Neural cell (in vitro differentiated cells): ENCODE results near the gene PDE8B. TPM values are rescaled to one million over a fixed set of nuclear protein-coding genes. Genes with fewer than 3 reads are reported as not detected.

Source experiments
- H2AFZ ChIP-seq: fragments of 200-600, 300-800 bp; sonication (generic), shearing (Covaris generic); 2 replicates; pipeline ENCODE4 v1.6.0; 2014; ENCODE audit warnings: low read depth, mild to moderate bottlenecking, antibody characterized with exemption, low read length, moderate library complexity
- H3F3A ChIP-seq: fragments of 200-600 bp; shearing (Covaris generic); 2 replicates; pipeline ENCODE4 v1.6.1; 2016; ENCODE audit warnings: mild to moderate bottlenecking, moderate library complexity, mixed read lengths, antibody characterized with exemption, low read length; ENCODE audit not compliant: insufficient read depth, poor library complexity, severe bottlenecking
- H3K27ac ChIP-seq: fragments of 200-600, 300-800 bp; sonication (generic), shearing (Covaris generic); 2 replicates; pipeline ENCODE4 v1.5.1; 2014; ENCODE audit warnings: mild to moderate bottlenecking, low read length, moderate library complexity
- H3K27me3 ChIP-seq: fragments of 300-800, 200-600 bp; sonication (generic), shearing (Covaris generic); 2 replicates; pipeline ENCODE4 v1.6.0; 2014; ENCODE audit warnings: mild to moderate bottlenecking, low read depth, low read length, moderate library complexity; ENCODE audit not compliant: insufficient read depth
- H3K36me3 ChIP-seq: fragments of 300-800, 200-600 bp; sonication (generic), shearing (Covaris generic); 2 replicates; pipeline ENCODE4 v1.5.1; 2014; ENCODE audit warnings: mild to moderate bottlenecking, antibody characterized with exemption, low read length, moderate library complexity; ENCODE audit not compliant: insufficient read depth
- H3K4me2 ChIP-seq: fragments of 300-800, 200-600 bp; sonication (generic), shearing (Covaris generic); 2 replicates; pipeline ENCODE4 v1.6.0; 2014; ENCODE audit warnings: mild to moderate bottlenecking, low read length
- H3K4me3 ChIP-seq: fragments of 300-800, 200-600 bp; sonication (generic), shearing (Covaris generic); 2 replicates; pipeline ENCODE4 v1.5.1; 2014; ENCODE audit warnings: mild to moderate bottlenecking, low read length, moderate library complexity
- H3K79me2 ChIP-seq: fragments of 200-600 bp; shearing (Covaris generic); replicated peaks from 2 replicates; pipeline ENCODE4 v1.6.0; 2014; ENCODE audit warnings: mild to moderate bottlenecking, low read length, moderate library complexity; ENCODE audit not compliant: insufficient read depth
- H3K9ac ChIP-seq: fragments of 300-800, 200-600 bp; sonication (generic), shearing (Covaris generic); 2 replicates; pipeline ENCODE4 v1.6.1; 2016; ENCODE audit warnings: mild to moderate bottlenecking, low read length, mixed read lengths
- H3K9me2 ChIP-seq: fragments of 200-600 bp; shearing (Covaris generic); 2 replicates; pipeline ENCODE4 v1.6.1; 2016; ENCODE audit warnings: mild to moderate bottlenecking, low read length, mixed read lengths; ENCODE audit not compliant: insufficient read depth
- H3K9me3 ChIP-seq: fragments of 200-600, 300-800 bp; sonication (generic), shearing (Covaris generic); 2 replicates; pipeline ENCODE4 v1.6.1; 2016; ENCODE audit warnings: mild to moderate bottlenecking, mixed run types, low read length, moderate library complexity, mixed read lengths
- H4K20me1 ChIP-seq: fragments of 200-600 bp; shearing (Covaris generic); 2 replicates; pipeline ENCODE4 v1.6.1; 2016; ENCODE audit warnings: mild to moderate bottlenecking, mixed run types; ENCODE audit not compliant: insufficient read depth
- EP300 ChIP-seq: fragments of 450-650 bp; conservative IDR thresholded peaks from 2 replicates; pipeline ENCODE4 v1.6.1; 2014; ENCODE audit warnings: antibody characterized with exemption, mild to moderate bottlenecking, moderate library complexity; ENCODE audit not compliant: poor library complexity, severe bottlenecking
- EZH2 ChIP-seq: fragments of 200-600, 300-800 bp; shearing (Covaris generic), sonication (generic); IDR thresholded peaks from 2 replicates; pipeline ENCODE4 v1.6.1; 2014; ENCODE audit warnings: antibody characterized with exemption, low read length, borderline replicate concordance, mild to moderate bottlenecking; ENCODE audit not compliant: insufficient read depth, poor library complexity, severe bottlenecking
- MXI1 ChIP-seq: fragments of 450-650 bp; conservative IDR thresholded peaks from 2 replicates; pipeline ENCODE4 v1.6.1; 2014; ENCODE audit warnings: antibody characterized with exemption, mild to moderate bottlenecking; ENCODE audit not compliant: poor library complexity, severe bottlenecking
- POLR2AphosphoS5 ChIP-seq: IDR thresholded peaks from 2 replicates; pipeline ENCODE4 v1.6.1; 2012
- RAD21 ChIP-seq: fragments of 450-650 bp; conservative IDR thresholded peaks from 2 replicates; pipeline ENCODE4 v1.6.1; 2014; ENCODE audit warnings: antibody characterized with exemption, mild to moderate bottlenecking, moderate library complexity
- SMC3 ChIP-seq: fragments of 450-650 bp; conservative IDR thresholded peaks from 2 replicates; pipeline ENCODE4 v1.6.1; 2014; ENCODE audit warnings: antibody characterized with exemption, mild to moderate bottlenecking, moderate library complexity; ENCODE audit not compliant: poor library complexity
- TAF1 ChIP-seq: IDR thresholded peaks from 2 replicates; pipeline ENCODE4 v1.6.1; 2012; ENCODE audit warnings: low read depth
- polyA plus RNA-seq: library from polyadenylated mRNA; depleted of rRNA; stranded (reverse); fragments of >200 nt; gene quantifications from 2 replicates; pipeline ENCODE4 v1.2.3, GENCODE V29; 2014
- TF ChIP-seq, protein P1 (sequence below): fragments of 450-650 bp; IDR thresholded peaks from 2 replicates; pipeline ENCODE4 v1.5.1; 2014; ENCODE audit warnings: antibody characterized with exemption, mild to moderate bottlenecking, moderate library complexity; ENCODE audit not compliant: poor library complexity, severe bottlenecking
- TF ChIP-seq, protein P2 (sequence below): IDR thresholded peaks from 2 replicates; pipeline ENCODE4 v1.6.1; 2012; ENCODE audit warnings: borderline replicate concordance

The PDE8B gene
- polyA plus RNA-seq, 1 donor from 2014 or later: 0.22 TPM

DNA sequence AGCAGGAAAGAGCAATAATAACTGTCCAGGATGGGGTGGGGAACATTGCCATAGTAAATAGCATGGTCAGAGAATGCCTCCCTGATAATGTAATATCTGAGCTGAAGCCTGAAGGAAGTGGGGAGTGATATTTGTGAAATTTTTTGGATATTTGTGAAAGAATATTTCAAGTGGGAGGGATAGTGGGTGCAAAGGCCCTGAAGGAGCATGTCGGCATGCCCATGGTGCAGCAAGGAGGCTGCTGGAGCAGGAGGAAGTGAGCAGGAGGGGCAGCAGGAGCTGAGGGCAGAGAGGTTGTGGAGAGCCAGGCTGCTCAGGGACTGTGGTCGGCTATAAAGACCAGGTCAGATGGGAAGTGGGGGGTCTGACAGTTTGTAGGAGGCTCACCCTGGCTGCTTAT is 21.1 kb upstream of the PDE8B start:
- Histone ChIP-seq H3K27me3 (no peaks in the 10 kb centered on the region), H4K20me1 (no peaks in the 10 kb centered on the region), H3K36me3 (no peaks in the 10 kb centered on the region), H3K9me2 (no peaks in the 10 kb centered on the region), H3K9me3 (no peaks in the 10 kb centered on the region), H3K27ac (no peak overlapping the region), H3K9ac (no peak overlapping the region), H3K4me3 (no peak overlapping the region), H2AFZ (no peak overlapping the region), H3K4me2 (no peak overlapping the region), H3K79me2 (no peaks in the 10 kb centered on the region), H3F3A (no peaks in the 10 kb centered on the region)
- TF ChIP-seq EZH2 (no peak), TAF1 (no peak), EP300 (no peak), POLR2AphosphoS5 (no peak), RAD21 (no peak), SMC3 (no peak)
- TF ChIP-seq, protein P1, sequence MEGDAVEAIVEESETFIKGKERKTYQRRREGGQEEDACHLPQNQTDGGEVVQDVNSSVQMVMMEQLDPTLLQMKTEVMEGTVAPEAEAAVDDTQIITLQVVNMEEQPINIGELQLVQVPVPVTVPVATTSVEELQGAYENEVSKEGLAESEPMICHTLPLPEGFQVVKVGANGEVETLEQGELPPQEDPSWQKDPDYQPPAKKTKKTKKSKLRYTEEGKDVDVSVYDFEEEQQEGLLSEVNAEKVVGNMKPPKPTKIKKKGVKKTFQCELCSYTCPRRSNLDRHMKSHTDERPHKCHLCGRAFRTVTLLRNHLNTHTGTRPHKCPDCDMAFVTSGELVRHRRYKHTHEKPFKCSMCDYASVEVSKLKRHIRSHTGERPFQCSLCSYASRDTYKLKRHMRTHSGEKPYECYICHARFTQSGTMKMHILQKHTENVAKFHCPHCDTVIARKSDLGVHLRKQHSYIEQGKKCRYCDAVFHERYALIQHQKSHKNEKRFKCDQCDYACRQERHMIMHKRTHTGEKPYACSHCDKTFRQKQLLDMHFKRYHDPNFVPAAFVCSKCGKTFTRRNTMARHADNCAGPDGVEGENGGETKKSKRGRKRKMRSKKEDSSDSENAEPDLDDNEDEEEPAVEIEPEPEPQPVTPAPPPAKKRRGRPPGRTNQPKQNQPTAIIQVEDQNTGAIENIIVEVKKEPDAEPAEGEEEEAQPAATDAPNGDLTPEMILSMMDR: no peak

- no peak for TF ChIP-seq RAD21
- TF ChIP-seq MXI1: no peak
- TF ChIP-seq EP300: no peak
- TF ChIP-seq, protein P2, sequence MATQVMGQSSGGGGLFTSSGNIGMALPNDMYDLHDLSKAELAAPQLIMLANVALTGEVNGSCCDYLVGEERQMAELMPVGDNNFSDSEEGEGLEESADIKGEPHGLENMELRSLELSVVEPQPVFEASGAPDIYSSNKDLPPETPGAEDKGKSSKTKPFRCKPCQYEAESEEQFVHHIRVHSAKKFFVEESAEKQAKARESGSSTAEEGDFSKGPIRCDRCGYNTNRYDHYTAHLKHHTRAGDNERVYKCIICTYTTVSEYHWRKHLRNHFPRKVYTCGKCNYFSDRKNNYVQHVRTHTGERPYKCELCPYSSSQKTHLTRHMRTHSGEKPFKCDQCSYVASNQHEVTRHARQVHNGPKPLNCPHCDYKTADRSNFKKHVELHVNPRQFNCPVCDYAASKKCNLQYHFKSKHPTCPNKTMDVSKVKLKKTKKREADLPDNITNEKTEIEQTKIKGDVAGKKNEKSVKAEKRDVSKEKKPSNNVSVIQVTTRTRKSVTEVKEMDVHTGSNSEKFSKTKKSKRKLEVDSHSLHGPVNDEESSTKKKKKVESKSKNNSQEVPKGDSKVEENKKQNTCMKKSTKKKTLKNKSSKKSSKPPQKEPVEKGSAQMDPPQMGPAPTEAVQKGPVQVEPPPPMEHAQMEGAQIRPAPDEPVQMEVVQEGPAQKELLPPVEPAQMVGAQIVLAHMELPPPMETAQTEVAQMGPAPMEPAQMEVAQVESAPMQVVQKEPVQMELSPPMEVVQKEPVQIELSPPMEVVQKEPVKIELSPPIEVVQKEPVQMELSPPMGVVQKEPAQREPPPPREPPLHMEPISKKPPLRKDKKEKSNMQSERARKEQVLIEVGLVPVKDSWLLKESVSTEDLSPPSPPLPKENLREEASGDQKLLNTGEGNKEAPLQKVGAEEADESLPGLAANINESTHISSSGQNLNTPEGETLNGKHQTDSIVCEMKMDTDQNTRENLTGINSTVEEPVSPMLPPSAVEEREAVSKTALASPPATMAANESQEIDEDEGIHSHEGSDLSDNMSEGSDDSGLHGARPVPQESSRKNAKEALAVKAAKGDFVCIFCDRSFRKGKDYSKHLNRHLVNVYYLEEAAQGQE: no peak
- TF ChIP-seq EZH2: no peak
- no peak for TF ChIP-seq TAF1
- TF ChIP-seq, protein P1: no peak
- TF ChIP-seq SMC3: no peak
- no peak for TF ChIP-seq POLR2AphosphoS5
- no peaks in the 10 kb centered on the region for H3F3A ChIP-seq
Measured at GRCh38 chr5:77192441-77193050, 17.9 kb upstream of the PDE8B start.

More at GRCh38 chr5:77192441-77193050, 17.9 kb upstream of the PDE8B start:
- no peaks in the 10 kb centered on the region for H3K27me3 ChIP-seq
- H3K4me2 ChIP-seq: no peak overlapping the region
- no peaks in the 10 kb centered on the region for H3K9me2 ChIP-seq
- no peaks in the 10 kb centered on the region for H3K36me3 ChIP-seq
- H4K20me1 ChIP-seq: no peaks in the 10 kb centered on the region
- H3K79me2 ChIP-seq: no peaks in the 10 kb centered on the region
- no peak overlapping the region for H2AFZ ChIP-seq
- H3K4me3 ChIP-seq: no peak overlapping the region
- H3K9ac ChIP-seq: no peak overlapping the region
- no peak overlapping the region for H3K27ac ChIP-seq
- no peaks in the 10 kb centered on the region for H3K9me3 ChIP-seq
